Right lobe of liver (tissue), 4 donors: ENCODE results near the gene AIF1.

Source experiments
- CTCF ChIP-seq, 4 donors: fragments of 200-600 bp in 3 of 4; fragments of 450-650 bp in 1 of 4; IDR thresholded peaks; one replicate each; pipeline versions ENCODE4 v1.5.1 to v1.8.0; 2016 to 2022; ENCODE audit warnings: antibody characterized with exemption in 4 of 4, mild to moderate bottlenecking in 2 of 4
- POLR2A ChIP-seq: fragments of 450-650 bp; IDR thresholded peaks from one replicate; pipeline ENCODE4 v1.6.1; 2017; ENCODE audit warnings: antibody characterized with exemption, mild to moderate bottlenecking
- donor health status: DM: no; HTN: no; CAD: no.
- donor health status: DM: no; HTN: no; CAD: no.
- donor health status: DM: no; HTN: yes; CAD: no.

GRCh38 chr6:31631209-31631608 is 16.2 kb downstream of the AIF1 start:
- TF ChIP-seq CTCF (IDR thresholded peaks at IDR 0.05) (no peak), POLR2A (no peak)
